C4-2B (cell line): ENCODE measurements around the gene BAMBI.
"Not testable (repeated sequence)": the region's sequence is repeated elsewhere in the genome, so short reads cannot be mapped to it uniquely, and the experiment has no call there.

Experiments used
- H3K27ac ChIP-seq: fragments of 450-650 bp; 2 replicates; pipeline ENCODE4 v1.5.1; 2017
- ZFX ChIP-seq: fragments of 450-650 bp; IDR thresholded peaks from 2 replicates; pipeline ENCODE4 v1.6.1; 2017
- TF ChIP-seq, protein P1 (sequence below): fragments of 450-650 bp; conservative IDR thresholded peaks from 2 replicates; pipeline ENCODE4 v1.5.1; 2017; ENCODE audit warnings: mild to moderate bottlenecking

The BAMBI gene

DNA sequence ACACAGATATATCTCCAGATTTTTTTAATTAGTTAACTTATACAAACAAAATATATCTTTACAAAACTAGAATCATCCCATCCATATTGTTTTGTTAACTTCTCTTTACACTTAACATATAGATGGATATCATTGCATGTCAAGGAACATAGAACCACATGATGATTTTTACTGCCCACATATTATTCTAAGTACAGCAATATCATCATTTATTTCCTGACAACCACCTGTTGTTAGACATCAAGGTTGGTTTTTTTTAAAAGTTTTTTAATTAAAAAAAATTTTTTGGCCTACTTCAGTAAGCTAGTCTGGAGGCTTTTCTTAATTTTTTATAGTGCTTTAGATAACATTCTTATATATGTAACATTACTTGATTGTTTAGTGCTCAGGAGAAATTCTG is 38.9 kb upstream of the BAMBI start:
- TF ChIP-seq ZFX: no peak
- TF ChIP-seq, protein P1, sequence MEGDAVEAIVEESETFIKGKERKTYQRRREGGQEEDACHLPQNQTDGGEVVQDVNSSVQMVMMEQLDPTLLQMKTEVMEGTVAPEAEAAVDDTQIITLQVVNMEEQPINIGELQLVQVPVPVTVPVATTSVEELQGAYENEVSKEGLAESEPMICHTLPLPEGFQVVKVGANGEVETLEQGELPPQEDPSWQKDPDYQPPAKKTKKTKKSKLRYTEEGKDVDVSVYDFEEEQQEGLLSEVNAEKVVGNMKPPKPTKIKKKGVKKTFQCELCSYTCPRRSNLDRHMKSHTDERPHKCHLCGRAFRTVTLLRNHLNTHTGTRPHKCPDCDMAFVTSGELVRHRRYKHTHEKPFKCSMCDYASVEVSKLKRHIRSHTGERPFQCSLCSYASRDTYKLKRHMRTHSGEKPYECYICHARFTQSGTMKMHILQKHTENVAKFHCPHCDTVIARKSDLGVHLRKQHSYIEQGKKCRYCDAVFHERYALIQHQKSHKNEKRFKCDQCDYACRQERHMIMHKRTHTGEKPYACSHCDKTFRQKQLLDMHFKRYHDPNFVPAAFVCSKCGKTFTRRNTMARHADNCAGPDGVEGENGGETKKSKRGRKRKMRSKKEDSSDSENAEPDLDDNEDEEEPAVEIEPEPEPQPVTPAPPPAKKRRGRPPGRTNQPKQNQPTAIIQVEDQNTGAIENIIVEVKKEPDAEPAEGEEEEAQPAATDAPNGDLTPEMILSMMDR: no peak
- H3K27ac ChIP-seq: no peak overlapping the region

DNA sequence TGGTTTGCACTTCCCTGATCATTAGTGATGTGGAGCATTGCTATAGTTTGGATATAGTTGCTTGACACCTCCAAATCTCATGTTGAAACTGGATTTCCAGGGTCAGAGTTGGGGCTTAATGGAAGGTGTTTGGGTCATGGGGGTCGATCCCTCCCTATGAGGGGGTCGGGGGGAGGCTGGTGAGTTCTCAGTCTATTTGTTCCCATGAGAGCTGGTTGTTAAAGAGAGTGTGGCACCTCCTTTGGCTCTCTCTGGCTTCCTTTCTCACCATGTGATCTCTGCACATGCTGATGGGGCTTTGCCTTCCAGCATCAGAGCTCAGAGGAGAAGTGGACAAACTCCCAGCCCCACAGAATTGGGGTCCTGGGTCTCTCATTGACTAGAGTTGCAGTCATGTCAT is 36.8 kb upstream of the BAMBI start:
- no peak overlapping the region for H3K27ac ChIP-seq
- TF ChIP-seq, protein P1: no peak
- no peak for TF ChIP-seq ZFX

DNA sequence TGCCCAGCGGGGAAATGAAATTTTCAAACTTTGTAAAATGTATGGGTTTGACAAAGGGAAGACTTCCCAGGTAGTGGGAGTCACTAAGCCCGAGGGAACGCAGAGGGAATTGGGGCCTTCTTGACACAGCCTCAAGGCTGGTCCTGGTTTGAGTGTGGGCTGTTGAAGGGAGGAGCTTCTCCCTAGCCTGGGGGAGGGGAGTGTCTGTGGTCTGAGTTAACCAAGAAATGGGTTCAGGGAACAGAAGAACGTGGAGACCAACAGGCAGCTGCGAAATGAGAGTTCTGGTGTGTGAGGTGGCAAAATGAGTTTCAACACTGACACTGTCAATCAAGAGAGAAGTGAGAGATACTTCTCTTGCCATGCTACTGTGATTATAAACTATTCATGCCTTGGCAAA is 32.7 kb upstream of the BAMBI start:
- TF ChIP-seq, protein P1: no peak
- no peak for TF ChIP-seq ZFX
- no peak overlapping the region for H3K27ac ChIP-seq

DNA sequence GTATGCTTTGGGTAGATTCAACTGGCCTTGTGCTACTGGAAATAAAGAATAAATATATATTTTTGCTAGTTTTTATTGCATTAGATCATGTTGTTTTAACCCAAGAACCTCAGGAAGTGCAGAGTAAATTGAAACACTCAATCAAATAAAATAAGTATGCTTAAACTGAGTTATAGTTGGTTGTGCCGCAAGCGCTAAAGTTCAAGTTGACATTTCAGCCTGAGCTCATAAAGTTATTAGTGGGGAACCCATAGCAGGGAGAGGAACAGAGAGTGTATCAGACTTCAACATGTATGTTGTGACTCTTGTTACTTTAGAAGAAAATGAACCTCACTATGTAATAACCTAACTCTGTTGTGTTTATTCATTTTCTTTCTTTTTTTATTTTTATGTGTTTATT is 25.2 kb upstream of the BAMBI start:
- no peak for TF ChIP-seq ZFX
- TF ChIP-seq, protein P1: no peak
- H3K27ac ChIP-seq: no peak overlapping the region

DNA sequence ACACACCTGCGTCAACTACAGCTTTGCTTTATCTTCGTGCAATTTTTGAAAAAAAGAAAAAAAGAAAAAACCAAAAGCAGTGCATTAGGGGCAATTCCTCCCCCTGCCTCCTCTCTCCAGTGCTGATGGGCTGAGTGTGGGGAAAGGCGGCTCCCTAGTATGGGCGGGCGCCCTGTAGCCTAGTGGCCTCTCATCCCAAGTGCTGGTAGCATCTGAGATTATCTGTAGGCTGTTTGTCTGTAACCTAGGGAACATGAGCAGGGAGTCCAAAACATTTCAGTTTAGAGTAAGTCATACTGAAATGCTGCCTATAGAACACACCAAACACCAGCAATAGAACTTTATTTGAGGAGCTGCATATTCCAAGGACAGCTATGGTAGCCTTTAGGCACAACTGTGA is 24.6 kb upstream of the BAMBI start:
- TF ChIP-seq ZFX: no peak
- TF ChIP-seq, protein P1: no peak
- no peak overlapping the region for H3K27ac ChIP-seq

DNA sequence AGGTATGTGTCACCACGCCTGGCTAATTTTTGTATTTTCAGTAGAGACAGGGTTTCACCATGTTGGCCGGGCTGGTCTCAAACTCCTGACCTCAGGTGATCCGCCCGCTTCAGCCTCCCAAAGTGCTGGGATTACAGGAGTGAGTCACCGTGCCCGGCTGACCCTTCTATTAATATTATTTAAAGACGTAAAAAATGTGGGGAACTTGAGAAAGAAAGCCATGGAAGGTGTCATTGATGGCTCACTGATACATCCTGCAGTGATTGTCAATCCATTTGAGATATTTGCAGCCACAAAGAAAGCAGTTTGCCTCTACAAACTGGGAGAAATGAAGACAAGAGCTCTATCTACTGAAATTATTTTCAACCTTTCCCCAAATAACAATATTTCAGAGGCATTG is 18.5 kb upstream of the BAMBI start:
- H3K27ac ChIP-seq: not testable (repeated sequence)

DNA sequence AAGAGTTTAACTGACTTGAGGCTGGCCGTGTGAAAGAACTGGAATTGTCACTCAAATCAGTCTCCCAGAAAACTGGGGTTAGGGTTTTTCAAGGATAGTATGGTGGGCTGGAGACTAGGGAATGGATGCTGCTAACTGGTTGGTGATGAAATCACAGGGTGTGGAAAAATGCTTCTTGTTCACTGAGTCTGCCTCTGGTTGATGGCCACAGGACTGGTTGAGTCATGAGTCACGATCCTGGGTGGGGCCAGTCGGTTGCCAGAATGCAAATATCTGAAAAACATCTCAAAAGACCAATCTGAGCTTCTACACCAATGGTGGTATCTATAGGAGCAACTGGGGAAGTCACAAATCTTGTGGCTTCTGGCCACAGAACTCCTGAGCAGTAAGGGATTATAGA is 16.3 kb upstream of the BAMBI start:
- TF ChIP-seq, protein P1: no peak
- TF ChIP-seq ZFX: no peak
- no peak overlapping the region for H3K27ac ChIP-seq

DNA sequence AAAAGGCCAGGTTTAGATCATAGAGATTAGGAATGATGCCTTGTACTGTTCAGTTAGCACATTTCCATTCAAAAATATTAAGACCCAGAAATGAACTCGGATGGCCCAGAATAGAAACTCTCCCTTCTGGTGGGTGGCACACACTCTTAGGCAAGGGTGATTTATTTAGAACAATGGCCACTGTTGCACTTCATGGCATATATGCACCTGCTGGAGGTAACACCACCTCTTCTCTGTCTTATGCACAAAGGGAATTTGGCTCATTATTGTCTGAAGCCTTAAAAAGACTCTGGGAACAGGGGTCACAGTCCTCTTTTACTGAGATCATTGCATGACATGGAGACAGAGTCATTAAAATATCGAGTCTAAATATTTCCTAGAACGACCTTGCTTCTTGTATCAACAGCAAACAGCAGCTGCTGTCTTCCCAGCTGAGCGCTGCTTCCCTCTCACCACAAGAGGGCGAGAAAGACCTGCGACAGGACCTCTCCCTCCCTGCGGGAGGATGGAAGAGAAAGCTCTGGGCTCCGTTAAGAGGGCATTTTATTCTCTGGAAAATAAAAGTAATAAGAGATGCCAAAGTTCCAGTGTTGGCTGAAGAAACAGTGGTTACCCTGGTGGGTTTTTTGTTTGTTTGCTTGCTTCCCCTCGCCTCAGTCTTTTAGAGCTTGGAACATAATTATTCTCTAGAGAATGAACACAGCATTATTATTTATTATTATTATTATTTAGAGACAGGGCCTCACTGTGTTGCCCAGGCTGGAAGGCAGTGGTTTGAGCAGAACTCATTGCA is 13.5 kb upstream of the BAMBI start:
- H3K27ac ChIP-seq: no peak overlapping the region
- TF ChIP-seq, protein P1: peak; percentile 99
- no peak for TF ChIP-seq ZFX
